Fibroblast of lung (primary cell): Measurements from ENCODE around the gene DPP7. TPM values are rescaled to one million over a fixed set of nuclear protein-coding genes. Genes with fewer than 3 reads are reported as not detected.

ENCODE experiments used
- DNase-seq, 2 donors: peaks; one replicate each; pipeline versions ENCODE4 v3.0.0 to v3.0.0-alpha.2; 2010; ENCODE audit warnings: low read depth in 2 of 2
- H2AFZ ChIP-seq: 2 replicates; pipeline ENCODE4 v1.5.1; 2012; ENCODE audit warnings: low read length, control low read depth, inconsistent platforms
- H3K27ac ChIP-seq: 2 replicates; pipeline ENCODE4 v1.5.1; 2011; ENCODE audit warnings: low read length, control low read depth; ENCODE audit not compliant: insufficient read depth
- H3K27me3 ChIP-seq: 2 replicates; pipeline ENCODE4 v1.5.1; 2011; ENCODE audit warnings: mild to moderate bottlenecking, low read length; ENCODE audit not compliant: control insufficient read depth, insufficient read depth
- H3K36me3 ChIP-seq: 2 replicates; pipeline ENCODE4 v1.5.1; 2011; ENCODE audit warnings: low read length; ENCODE audit not compliant: control insufficient read depth, insufficient read depth
- H3K4me1 ChIP-seq: 2 replicates; pipeline ENCODE4 v1.5.1; 2011; ENCODE audit warnings: low read length; ENCODE audit not compliant: control insufficient read depth, insufficient read depth; ENCODE audit errors: extremely low read depth
- H3K4me2 ChIP-seq: 2 replicates; pipeline ENCODE4 v1.5.1; 2011; ENCODE audit warnings: low read length, control low read depth; ENCODE audit not compliant: insufficient read depth; ENCODE audit errors: extremely low read depth
- H3K4me3 ChIP-seq, 4 experiments: fragments of 200-600 bp in 1 of 4; sonication (generic) in 1 of 4; replicated peaks in 1 of 4; 2 replicates each; pipeline ENCODE4 v1.5.1; 2011 to 2016; ENCODE audit warnings: low read length in 4 of 4, low read depth in 3 of 4, mild to moderate bottlenecking in 3 of 4, control low read depth in 2 of 4, inconsistent platforms in 1 of 4, mixed read lengths in 1 of 4; ENCODE audit not compliant: insufficient read depth in 1 of 4; ENCODE audit errors: control extremely low read depth in 1 of 4
- H3K79me2 ChIP-seq: 2 replicates; pipeline ENCODE4 v1.5.1; 2012; ENCODE audit warnings: mild to moderate bottlenecking, low read length, inconsistent platforms; ENCODE audit not compliant: control insufficient read depth, insufficient read depth
- H3K9ac ChIP-seq: 2 replicates; pipeline ENCODE4 v1.5.1; 2011; ENCODE audit warnings: mild to moderate bottlenecking, low read length, control low read depth; ENCODE audit not compliant: insufficient read depth
- H3K9me3 ChIP-seq: 2 replicates; pipeline ENCODE4 v1.5.1; 2012; ENCODE audit warnings: low read depth, low read length; ENCODE audit not compliant: control insufficient read depth, insufficient read depth
- H4K20me1 ChIP-seq: 2 replicates; pipeline ENCODE4 v1.5.1; 2011; ENCODE audit warnings: low read length; ENCODE audit not compliant: control insufficient read depth, insufficient read depth; ENCODE audit errors: extremely low read depth
- EZH2 ChIP-seq: IDR thresholded peaks from 2 replicates; pipeline ENCODE4 v1.5.1; 2012; ENCODE audit warnings: low read length, control low read depth, mild to moderate bottlenecking; ENCODE audit errors: missing control alignments
- polyA plus RNA-seq, 2 donors: library from polyadenylated mRNA; depleted of rRNA in 1 of 2; stranded (reverse) in 1 of 2; unstranded in 1 of 2; fragments of >200 nt; gene quantifications; 2 replicates each; pipeline ENCODE4 v1.2.1, GENCODE V29; 2011 to 2012; ENCODE audit warnings: missing spikeins in 1 of 2
- total RNA-seq: library from RNA; depleted of rRNA; stranded (reverse); fragments of >200 nt; gene quantifications from 2 replicates; pipeline ENCODE4 v1.2.1, GENCODE V29; 2014
- TF ChIP-seq, protein P1 (sequence below), 2 donors: IDR thresholded peaks in 1 of 2; conservative IDR thresholded peaks in 1 of 2; 1 replicate in 1 of 2; 2 replicates in 1 of 2; pipeline ENCODE4 v1.5.1; 2011 to 2012; ENCODE audit warnings: low read length in 2 of 2, control low read depth in 1 of 2, inconsistent platforms in 1 of 2, low read depth in 1 of 2, mild to moderate bottlenecking in 1 of 2

DPP7 gene
- total and polyA plus RNA-seq, 2 donors (not counting 1 experiment from before 2014, with no cell fraction given) = 28.6 to 126 TPM

DNA sequence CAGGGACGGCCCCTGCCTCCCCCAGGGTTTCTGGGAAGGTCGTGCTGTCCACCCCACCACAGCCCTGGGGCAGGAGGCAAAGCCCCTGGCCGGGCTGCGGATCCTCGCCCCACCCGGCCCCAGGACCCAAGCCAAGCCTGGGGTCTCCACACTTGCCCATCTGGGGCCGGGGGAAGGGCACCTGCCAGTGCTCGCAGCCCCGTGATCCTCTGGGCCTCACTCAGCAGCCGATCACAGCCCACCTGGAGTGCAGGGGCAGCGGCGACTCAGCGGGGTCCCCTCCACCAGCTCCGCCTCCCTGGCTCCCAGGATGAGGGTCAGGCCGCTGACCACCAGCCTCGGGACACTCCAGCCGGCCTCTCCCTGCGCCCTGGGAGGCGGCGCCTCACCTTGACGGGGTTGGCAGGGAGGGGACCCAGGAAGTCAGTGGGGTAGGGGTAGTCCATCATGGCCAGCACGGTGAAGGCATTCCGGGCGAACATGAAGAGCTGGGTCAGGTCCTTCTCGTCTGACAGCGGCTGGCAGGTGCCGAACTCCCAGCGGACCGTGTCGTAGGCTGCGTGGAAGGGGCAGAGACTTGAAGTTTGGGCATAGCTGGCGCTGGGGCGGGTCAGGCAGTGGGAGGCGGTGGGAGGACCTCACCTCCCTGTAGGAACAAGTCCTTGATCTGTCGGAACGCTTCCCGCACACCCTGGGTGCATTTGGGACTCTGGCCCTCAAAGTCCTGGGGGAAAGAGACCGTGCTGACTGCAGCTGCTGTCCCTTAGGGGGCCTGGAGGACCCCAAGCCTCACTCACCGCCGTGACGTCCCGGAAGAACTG is 1.8 kb downstream of the DPP7 start:
- Histone ChIP-seq H3K36me3 (peaks cover 21% of the 10 kb centered on the region), H3K4me2 (no peak overlapping the region), H3K4me3 (no peak overlapping the region), H3K4me1 (no peaks in the 10 kb centered on the region), H3K27me3 (no peaks in the 10 kb centered on the region), H3K27ac (no peak overlapping the region), H3K9ac (no peak overlapping the region), H3K9me3 (no peaks in the 10 kb centered on the region), H4K20me1 (no peaks in the 10 kb centered on the region), H2AFZ (no peak overlapping the region), H3K79me2 (no peaks in the 10 kb centered on the region)
- no peak for DNase-seq
- TF ChIP-seq EZH2 = no peak
- TF ChIP-seq, protein P1, sequence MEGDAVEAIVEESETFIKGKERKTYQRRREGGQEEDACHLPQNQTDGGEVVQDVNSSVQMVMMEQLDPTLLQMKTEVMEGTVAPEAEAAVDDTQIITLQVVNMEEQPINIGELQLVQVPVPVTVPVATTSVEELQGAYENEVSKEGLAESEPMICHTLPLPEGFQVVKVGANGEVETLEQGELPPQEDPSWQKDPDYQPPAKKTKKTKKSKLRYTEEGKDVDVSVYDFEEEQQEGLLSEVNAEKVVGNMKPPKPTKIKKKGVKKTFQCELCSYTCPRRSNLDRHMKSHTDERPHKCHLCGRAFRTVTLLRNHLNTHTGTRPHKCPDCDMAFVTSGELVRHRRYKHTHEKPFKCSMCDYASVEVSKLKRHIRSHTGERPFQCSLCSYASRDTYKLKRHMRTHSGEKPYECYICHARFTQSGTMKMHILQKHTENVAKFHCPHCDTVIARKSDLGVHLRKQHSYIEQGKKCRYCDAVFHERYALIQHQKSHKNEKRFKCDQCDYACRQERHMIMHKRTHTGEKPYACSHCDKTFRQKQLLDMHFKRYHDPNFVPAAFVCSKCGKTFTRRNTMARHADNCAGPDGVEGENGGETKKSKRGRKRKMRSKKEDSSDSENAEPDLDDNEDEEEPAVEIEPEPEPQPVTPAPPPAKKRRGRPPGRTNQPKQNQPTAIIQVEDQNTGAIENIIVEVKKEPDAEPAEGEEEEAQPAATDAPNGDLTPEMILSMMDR (conservative IDR thresholded peaks at IDR 0.05 in 1 of 2, IDR thresholded peaks at IDR 0.05 in 1 of 2; ENCODE audit: low read depth in 1 of 2, low read length in 2 of 2) = no peak

DNA sequence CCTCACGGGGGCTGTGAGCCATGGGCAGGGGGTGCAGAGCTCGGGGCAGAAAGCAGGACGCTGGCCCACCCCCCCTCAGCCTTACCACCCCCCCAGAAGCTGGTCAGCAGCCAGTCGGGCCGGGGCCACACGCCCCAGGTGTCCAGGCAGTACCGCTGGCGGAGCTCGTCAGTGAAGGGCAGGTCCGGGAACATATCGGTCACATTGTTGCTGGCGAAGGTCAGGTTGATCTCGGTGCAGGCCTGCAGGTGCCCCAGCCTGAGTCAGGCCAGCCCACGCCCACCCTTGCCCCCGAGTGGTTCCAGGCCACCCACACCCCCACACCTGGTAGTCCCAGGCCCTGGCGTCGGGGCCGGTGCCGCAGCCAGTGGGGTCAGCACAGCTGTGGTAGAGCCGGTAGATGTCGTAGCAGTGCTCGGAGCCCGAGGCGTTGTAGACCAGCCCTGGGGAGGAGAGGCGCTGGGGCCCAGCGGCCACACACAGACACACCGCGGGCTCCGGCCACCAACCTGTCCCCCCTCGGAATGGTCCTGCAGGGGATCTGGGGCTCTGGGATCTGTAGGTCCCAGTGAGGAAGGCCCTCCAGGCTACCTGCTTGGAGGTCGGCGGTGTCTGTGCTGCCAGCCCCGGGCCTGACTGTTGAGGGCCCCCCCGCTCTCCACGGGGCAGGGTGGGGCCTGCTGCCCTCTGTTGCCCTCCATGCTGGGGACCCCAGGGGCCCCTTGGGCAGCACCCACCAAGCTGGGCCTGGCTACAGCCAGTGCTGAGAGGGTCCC is 2.6 kb downstream of the DPP7 start:
- Histone ChIP-seq H4K20me1 (no peaks in the 10 kb centered on the region), H3K36me3 (peaks cover 28% of the 10 kb centered on the region), H3K9ac (no peak overlapping the region), H3K79me2 (no peaks in the 10 kb centered on the region), H3K27ac (no peak overlapping the region), H3K4me3 (no peak overlapping the region), H3K4me2 (no peak overlapping the region), H3K27me3 (no peaks in the 10 kb centered on the region), H3K9me3 (no peaks in the 10 kb centered on the region), H2AFZ (no peak overlapping the region), H3K4me1 (no peaks in the 10 kb centered on the region)
- TF ChIP-seq, protein P1 (conservative IDR thresholded peaks at IDR 0.05 in 1 of 2, IDR thresholded peaks at IDR 0.05 in 1 of 2; ENCODE audit: low read depth in 1 of 2, low read length in 2 of 2) = no peak
- TF ChIP-seq EZH2 = no peak
- no peak for DNase-seq
